Heart right ventricle (tissue), 16 donors: ENCODE measurements around the gene TEX22. TPM values are rescaled to one million over a fixed set of nuclear protein-coding genes. Genes with fewer than 3 reads are reported as not detected.
A peak's percentile ranks its signal among the peaks of the same experiment; 100 is the strongest.

Experiments used
- ATAC-seq, 8 donors: fragments of 200-7000 bp; cut with Tn5 transposase; one replicate each; pipeline ENCODE4 v1.9.1; 2020; ENCODE audit warnings: mild to moderate bottlenecking in 8 of 8, moderate library complexity in 8 of 8, moderate number of reproducible peaks in 1 of 8
- DNase-seq, 2 donors: peaks; one replicate each; pipeline ENCODE4 v3.0.0-alpha.2; 2020
- H3K27ac ChIP-seq, 10 donors: fragments of 200-600 bp; sonication (generic) in 2 of 10; one replicate each; pipeline versions ENCODE4 v1.5.0 to v1.8.0; 2020 to 2022; ENCODE audit warnings: mild to moderate bottlenecking in 3 of 10
- H3K27me3 ChIP-seq, 7 donors: fragments of 200-600 bp; one replicate each; pipeline ENCODE4 v1.8.0; 2021 to 2022; ENCODE audit warnings: mild to moderate bottlenecking in 2 of 7
- H3K36me3 ChIP-seq, 9 donors: fragments of 200-600 bp; sonication (generic) in 1 of 9; one replicate each; pipeline versions ENCODE4 v1.5.0 to v1.8.0; 2020 to 2022; ENCODE audit warnings: mild to moderate bottlenecking in 2 of 9
- H3K4me1 ChIP-seq, 9 donors: fragments of 200-600 bp; sonication (generic) in 1 of 9; one replicate each; pipeline versions ENCODE4 v1.5.0 to v1.8.0; 2020 to 2022; ENCODE audit warnings: mild to moderate bottlenecking in 4 of 9
- H3K4me3 ChIP-seq, 10 donors: fragments of 200-600 bp; sonication (generic) in 2 of 10; one replicate each; pipeline versions ENCODE4 v1.5.0 to v1.8.0; 2020 to 2022; ENCODE audit warnings: mild to moderate bottlenecking in 7 of 10, moderate library complexity in 2 of 10
- H3K9me3 ChIP-seq, 11 donors: fragments of 200-600 bp in 10 of 11; sonication (generic) in 2 of 11; one replicate each; pipeline versions ENCODE4 v1.5.0 to v1.8.0; 2013 to 2022; ENCODE audit warnings: mild to moderate bottlenecking in 2 of 11, control low read depth in 1 of 11, moderate library complexity in 1 of 11
- WGBS, 2 donors: extraction: QIAGEN DNeasy Blood & Tissue Kit; methylation state at CpG; one replicate each; pipeline ENCODE4 v1.1.7; 2013; ENCODE audit warnings: inconsistent platforms in 1 of 2; 5-methylcytosine and 5-hydroxymethylcytosine counted together
- intact Hi-C, 10 donors: fragments of 100-400 bp; cut with DNase I; formaldehyde crosslinking; loops; one replicate each; pipeline versions ENCODE4 v1.11.1 to v1.14.2; 2022
- polyA plus RNA-seq, 2 donors: library from polyadenylated mRNA; stranded (reverse); fragments of 200-250 nt; gene quantifications; one replicate each; pipeline ENCODE4 v1.2.3, GENCODE V29; 2013
- total RNA-seq, 10 donors: library from RNA; stranded (reverse); fragmentation: NEBNext Ultra II Directional in 3 of 10; extraction: Animal tissue kit (Norgen Biotek cat#: 25700) in 3 of 10; gene quantifications; one replicate each; pipeline versions ENCODE4 v1.2.1 to v1.2.4, GENCODE V29; 2021 to 2023
- TF ChIP-seq, protein P1 (sequence below), 9 donors: fragments of 200-600 bp; sonication (generic) in 2 of 9; IDR thresholded peaks; one replicate each; pipeline versions ENCODE4 v1.5.0 to v1.8.0; 2021 to 2022; ENCODE audit warnings: antibody characterized with exemption in 9 of 9, mild to moderate bottlenecking in 5 of 9, moderate library complexity in 1 of 9
- donor health status: Arrhythmogenic right ventricular cardiomyopathy.
- donor health status: ischemic (EF 13 %, LVEDD 7.1; RV severe dilation, severe dysfunction).
- donor health status: healthy with polysubstance abuse.
- donor health status: DM: no; HTN: yes; CAD: no.
- donor health status: DM: no; HTN: no; CAD: no.
- donor health status: ischemic (EF 25% LVEDD 6.9; RV normal size, moderate dysfunction).
- donor health status: ischemic (EF 25% LVEDD 5.7; RV mildly dilated, moderate dysfunction).
- donor health status: healthy.
- donor health status: DM: yes; HTN: yes; CAD: no.
- donor health status: Ischemic cardiomyopathy.
- donor health status: ischemic (EF 35%, LVEDD 5.7; RV mildly dilated, moderate dysfunction).
- donor health status: nonischemic (EF 11% LVEDD 7.7; RV severe dilation, severe dysfunction).
- donor health status: DM: yes; HTN: yes; CAD: no.
- donor health status: PGD.
- donor health status: ischemic (EF 29% LVEDD 5.4; RV normal size, mild dysfunction).
- donor health status: nonischemic (EF 23%, LVEDD 6.1; RV moderate dilation, normal function).

The TEX22 gene
- total and polyA plus RNA-seq, 12 donors: 0.07 to 2.0 (median 0.66) TPM; not detected in 2

DNA sequence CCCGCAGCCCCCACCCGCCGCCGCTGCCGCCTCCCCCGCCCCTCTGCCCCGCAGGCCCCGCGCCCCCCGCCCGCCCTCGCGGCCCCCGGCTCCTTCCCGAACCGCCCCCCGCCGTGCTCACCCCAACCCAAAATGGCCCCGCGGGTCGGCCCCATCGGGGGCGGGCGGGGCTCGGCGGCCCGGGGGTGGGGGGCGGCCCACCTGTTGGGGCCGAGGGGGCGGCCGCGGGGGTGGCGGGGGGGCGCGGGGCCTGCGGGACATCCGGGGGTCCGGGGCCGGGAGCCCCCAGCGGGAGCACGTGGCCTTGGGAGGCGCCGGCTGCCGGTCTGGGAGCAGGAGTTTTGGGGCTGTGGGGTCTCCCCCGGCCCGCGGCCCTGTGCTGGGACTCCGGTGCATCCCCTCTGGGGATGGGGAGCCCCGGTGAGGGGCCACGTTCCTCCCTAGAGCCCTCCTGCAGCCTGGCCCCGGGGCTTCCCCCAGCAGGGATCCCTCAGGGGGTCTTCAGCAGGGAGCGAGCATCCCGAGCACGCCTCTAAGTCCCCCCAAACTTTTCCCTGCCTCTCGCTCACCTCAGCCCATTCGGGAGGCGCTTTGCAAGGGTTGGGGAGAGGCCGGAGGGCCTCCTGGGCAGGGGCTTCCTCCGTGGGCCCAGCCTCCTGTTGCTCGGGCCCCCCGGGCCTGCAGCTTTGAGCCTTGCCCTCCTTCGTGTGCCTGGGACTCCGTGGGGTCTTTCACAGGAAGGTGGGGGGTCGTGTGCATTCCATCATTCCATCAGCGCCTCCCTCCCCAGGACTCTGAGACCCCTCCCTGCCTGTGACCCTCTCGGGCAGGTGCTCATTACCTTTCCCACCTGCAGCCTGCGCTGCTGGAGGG, 22.0 kb downstream of the TEX22 start:
- Histone ChIP-seq H3K4me1 (peaks cover 17 to 57% (median 42%) of the 10 kb centered on the region in 9 donors), H3K9me3 (no peaks in the 10 kb centered on the region), H3K27me3 (no peaks in the 10 kb centered on the region), H3K4me3 (peak overlapping the region; percentile 54 to 84 (median 72)), H3K27ac (peak overlapping the region; percentile 55 to 90 (median 74)), H3K36me3 (peaks cover 0 to 10% (median 0%) of the 10 kb centered on the region in 9 donors)
- DNase-seq (no peak), ATAC-seq (peak in 2 of 8 donors; percentile 2 to 18)
- TF ChIP-seq, protein P1, sequence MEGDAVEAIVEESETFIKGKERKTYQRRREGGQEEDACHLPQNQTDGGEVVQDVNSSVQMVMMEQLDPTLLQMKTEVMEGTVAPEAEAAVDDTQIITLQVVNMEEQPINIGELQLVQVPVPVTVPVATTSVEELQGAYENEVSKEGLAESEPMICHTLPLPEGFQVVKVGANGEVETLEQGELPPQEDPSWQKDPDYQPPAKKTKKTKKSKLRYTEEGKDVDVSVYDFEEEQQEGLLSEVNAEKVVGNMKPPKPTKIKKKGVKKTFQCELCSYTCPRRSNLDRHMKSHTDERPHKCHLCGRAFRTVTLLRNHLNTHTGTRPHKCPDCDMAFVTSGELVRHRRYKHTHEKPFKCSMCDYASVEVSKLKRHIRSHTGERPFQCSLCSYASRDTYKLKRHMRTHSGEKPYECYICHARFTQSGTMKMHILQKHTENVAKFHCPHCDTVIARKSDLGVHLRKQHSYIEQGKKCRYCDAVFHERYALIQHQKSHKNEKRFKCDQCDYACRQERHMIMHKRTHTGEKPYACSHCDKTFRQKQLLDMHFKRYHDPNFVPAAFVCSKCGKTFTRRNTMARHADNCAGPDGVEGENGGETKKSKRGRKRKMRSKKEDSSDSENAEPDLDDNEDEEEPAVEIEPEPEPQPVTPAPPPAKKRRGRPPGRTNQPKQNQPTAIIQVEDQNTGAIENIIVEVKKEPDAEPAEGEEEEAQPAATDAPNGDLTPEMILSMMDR (IDR thresholded peaks at IDR 0.05): no peak
- WGBS, 2 donors: 4 to 5% methylated on average over 44 to 62 of the region's 67 CpGs
- intact Hi-C loops: no loop called here

DNA sequence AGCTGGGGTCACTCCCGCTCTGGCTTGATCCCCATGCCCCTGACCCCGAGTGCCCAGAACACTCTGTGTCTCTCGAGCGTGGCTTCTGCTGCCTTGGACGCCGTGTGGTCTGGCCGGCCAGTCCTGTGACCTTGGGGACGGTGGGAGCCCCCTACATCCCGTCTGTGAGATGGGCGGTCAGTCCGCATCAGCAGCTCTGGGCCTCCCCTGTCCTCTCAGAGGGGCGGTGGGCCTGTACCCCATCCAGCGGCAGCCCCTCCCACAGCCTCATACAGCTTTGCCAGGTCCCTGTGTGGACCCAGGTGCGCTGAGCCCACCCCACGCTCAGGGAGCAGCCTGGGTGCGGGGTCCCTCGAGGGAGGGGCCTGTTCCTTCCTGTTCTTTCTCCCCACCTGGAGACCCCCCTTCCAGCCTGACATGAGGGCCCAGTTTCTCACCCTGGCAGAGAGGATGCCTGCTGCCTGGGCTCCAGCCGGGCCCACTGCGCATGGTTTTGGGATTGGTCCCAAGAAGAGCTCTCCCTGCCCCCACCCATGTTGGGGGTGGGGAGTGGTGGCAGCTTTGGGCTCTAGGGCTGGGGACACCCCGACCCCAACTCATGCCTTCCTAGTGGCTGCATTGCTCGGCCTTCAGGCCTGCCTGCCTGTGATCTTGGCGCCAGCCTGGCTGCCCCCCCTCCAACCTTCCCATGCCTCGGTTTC, 22.8 kb downstream of the TEX22 start:
- Histone ChIP-seq H3K9me3 (no peaks in the 10 kb centered on the region), H3K27ac (peak overlapping the region in 9 of 10 donors; percentile 63 to 90 (median 76)), H3K27me3 (no peaks in the 10 kb centered on the region), H3K36me3 (peaks cover 0 to 10% (median 0%) of the 10 kb centered on the region in 9 donors), H3K4me1 (peaks cover 17 to 49% (median 38%) of the 10 kb centered on the region in 9 donors), H3K4me3 (peak overlapping the region; percentile 54 to 84 (median 72))
- intact Hi-C loops: no loop called here
- TF ChIP-seq, protein P1 (IDR thresholded peaks at IDR 0.05): no peak
- ATAC-seq: peak in 6 of 8 donors; percentile 13 to 36 (median 22)
- no peak for DNase-seq
- WGBS, 2 donors: 47 to 48% methylated on average over 23 of the region's 23 CpGs

DNA sequence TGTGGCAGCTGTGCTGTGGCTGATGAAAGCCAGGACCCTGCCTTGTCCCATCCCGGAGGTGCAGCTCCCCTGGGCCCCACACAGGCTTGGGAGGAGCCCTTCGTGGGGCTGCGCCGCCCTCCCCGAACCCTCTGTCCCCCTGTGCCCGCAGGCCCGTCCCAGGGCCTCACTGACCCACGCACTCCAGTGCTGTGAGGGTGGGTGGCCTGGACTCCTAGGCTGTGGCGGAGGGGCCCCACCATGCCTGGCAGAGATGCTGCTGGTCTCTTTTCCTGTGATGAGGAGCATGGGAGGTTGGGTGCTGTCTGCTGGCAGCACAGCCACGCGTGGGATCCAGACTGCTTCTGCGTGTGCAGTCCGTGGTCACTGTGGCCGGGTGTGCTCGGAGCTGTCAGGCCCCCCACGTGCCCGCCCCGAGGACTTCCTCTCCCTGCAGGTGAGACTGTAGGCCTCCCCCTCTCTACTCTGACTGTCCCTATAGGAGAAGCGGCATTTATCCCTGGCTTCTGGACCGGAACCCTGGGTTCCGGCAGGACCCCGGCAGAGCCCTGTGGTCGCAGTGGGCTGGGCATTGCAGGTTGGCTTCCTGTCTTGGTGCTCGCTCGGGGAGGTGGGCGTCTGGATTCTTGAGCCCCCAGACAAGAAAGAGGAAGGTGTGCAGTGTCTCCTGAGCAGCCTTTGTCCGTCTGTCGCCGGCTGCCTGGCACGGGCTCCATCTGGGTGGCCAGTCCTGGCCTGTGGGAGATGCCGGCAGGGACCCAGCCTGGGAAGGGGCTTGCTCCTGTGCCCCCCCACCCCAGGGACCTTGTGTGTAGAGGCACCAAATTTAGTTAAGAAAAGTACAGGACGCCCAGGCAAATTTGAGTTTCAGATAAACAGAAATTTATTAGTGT, 23.6 kb downstream of the TEX22 start:
- Histone ChIP-seq H3K27me3 (no peaks in the 10 kb centered on the region), H3K4me3 (peak overlapping the region in 6 of 10 donors; percentile 65 to 84 (median 74)), H3K9me3 (peaks cover 0 to 2% (median 0%) of the 10 kb centered on the region in 11 donors), H3K27ac (peak overlapping the region in 9 of 10 donors; percentile 63 to 90 (median 76)), H3K36me3 (peaks cover 0 to 17% (median 0%) of the 10 kb centered on the region in 9 donors), H3K4me1 (peaks cover 17 to 49% (median 38%) of the 10 kb centered on the region in 9 donors)
- TF ChIP-seq, protein P1 (IDR thresholded peaks at IDR 0.05): no peak
- DNase-seq (no peak), ATAC-seq (peak in 6 of 8 donors; percentile 4 to 35 (median 18))
- 63 to 64% methylated on average over 32 of the region's 32 CpGs for WGBS, 2 donors
- intact Hi-C loops: no loop called here
